ENCODE data around the gene ITGAD. TPM values are rescaled to one million over a fixed set of nuclear protein-coding genes. Genes with fewer than 3 reads are reported as not detected.
"Not testable (repeated sequence)": the region's sequence is repeated elsewhere in the genome, so short reads cannot be mapped to it uniquely, and the experiment has no call there.

The ITGAD gene
- total and polyA plus RNA-seq, 2 of the 13 experiments (the other 11 are each of a cell fraction or from before 2014, with no cell fraction given) = not detected

DNA sequence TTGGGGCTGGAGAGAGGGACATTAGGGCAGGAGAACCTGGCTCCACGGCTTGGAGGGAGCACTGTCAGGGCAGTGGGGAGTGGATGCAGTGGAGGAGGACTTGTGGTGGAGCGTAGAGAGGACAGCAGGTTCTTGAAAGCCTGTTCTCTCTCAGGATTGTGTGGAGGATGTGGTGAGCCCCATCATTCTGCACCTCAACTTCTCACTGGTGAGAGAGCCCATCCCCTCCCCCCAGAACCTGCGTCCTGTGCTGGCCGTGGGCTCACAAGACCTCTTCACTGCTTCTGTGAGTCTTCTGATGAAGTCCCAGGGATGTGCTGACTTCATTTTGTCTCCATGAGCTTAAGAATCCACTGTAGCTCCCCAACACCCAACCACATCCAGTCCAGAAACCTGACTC, 21.6 kb downstream of the ITGAD start (continued):
- TF ChIP-seq, protein P1, sequence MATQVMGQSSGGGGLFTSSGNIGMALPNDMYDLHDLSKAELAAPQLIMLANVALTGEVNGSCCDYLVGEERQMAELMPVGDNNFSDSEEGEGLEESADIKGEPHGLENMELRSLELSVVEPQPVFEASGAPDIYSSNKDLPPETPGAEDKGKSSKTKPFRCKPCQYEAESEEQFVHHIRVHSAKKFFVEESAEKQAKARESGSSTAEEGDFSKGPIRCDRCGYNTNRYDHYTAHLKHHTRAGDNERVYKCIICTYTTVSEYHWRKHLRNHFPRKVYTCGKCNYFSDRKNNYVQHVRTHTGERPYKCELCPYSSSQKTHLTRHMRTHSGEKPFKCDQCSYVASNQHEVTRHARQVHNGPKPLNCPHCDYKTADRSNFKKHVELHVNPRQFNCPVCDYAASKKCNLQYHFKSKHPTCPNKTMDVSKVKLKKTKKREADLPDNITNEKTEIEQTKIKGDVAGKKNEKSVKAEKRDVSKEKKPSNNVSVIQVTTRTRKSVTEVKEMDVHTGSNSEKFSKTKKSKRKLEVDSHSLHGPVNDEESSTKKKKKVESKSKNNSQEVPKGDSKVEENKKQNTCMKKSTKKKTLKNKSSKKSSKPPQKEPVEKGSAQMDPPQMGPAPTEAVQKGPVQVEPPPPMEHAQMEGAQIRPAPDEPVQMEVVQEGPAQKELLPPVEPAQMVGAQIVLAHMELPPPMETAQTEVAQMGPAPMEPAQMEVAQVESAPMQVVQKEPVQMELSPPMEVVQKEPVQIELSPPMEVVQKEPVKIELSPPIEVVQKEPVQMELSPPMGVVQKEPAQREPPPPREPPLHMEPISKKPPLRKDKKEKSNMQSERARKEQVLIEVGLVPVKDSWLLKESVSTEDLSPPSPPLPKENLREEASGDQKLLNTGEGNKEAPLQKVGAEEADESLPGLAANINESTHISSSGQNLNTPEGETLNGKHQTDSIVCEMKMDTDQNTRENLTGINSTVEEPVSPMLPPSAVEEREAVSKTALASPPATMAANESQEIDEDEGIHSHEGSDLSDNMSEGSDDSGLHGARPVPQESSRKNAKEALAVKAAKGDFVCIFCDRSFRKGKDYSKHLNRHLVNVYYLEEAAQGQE (IDR thresholded peaks at IDR 0.05; ENCODE audit: borderline replicate concordance in 1 of 2, low read depth in 1 of 2, low read length in 2 of 2) = no peak
- no peak for TF ChIP-seq HOXA7 (CRISPR knock-in tag; IDR thresholded peaks at IDR 0.05)
- TF ChIP-seq ZNF263 (CRISPR knock-in tag; IDR thresholded peaks at IDR 0.05) = no peak
- TF ChIP-seq DNMT1 (CRISPR knock-in tag; IDR thresholded peaks at IDR 0.05) = no peak
- TF ChIP-seq CEBPB (IDR thresholded peaks at IDR 0.05; ENCODE audit: borderline replicate concordance, low read depth, low read length) = no peak

DNA sequence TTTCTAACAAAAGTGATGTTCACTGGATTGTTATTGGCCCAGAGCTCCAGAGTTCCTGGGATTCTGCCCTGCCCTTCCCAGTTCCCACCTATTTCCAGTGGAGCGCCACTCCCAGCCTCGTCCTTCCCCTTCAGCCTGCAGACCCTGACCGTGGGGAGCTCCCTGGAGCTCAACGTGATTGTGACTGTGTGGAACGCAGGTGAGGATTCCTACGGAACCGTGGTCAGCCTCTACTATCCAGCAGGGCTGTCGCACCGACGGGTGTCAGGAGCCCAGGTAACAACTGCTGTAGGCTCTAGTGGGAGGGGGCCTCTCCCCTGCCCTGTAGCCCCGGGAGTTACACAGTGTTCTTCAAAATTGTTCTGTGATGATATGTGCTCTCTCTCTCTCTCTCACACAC, 23.2 kb downstream of the ITGAD start:
- ChIA-PET CTCF (ENCODE audit: low intra/inter-chr PET ratio, low total read pairs) (no interaction called here), POLR2A (no interaction called here)
- in situ Hi-C loops (cut with HindIII; ENCODE audit: extremely low pct_ligation_motif_present, low pct_unique_long_range_greater_than_20kb) (no loop called here), intact Hi-C loops (cut with micrococcal nuclease; ENCODE audit: unreplicated experiment) (no loop called here)
- no peaks in the 10 kb centered on the region for H3K36me3 ChIP-seq (replicated peaks in 1 of 2; ENCODE audit: control insufficient read depth in 1 of 2, insufficient read depth in 2 of 2, low read length in 2 of 2)
- DNase-seq (ENCODE audit: low spot score) (no peak), ATAC-seq (no peak), FAIRE-seq (no peak)
- H3K27me3 ChIP-seq (ENCODE audit: control insufficient read depth in 1 of 2, insufficient read depth in 2 of 2, low read length in 2 of 2) = peaks cover under 1 to 43% of the 10 kb centered on the region in 2 experiments; a peak in 4 of 5 replicates
- H3K27ac ChIP-seq (ENCODE audit: extremely low read length, insufficient read depth, low read length) = no peak overlapping the region
- H3K4me3 ChIP-seq (replicated peaks in 1 of 3; ENCODE audit: insufficient read depth in 1 of 3, low read depth in 2 of 3, low read length in 3 of 3) = no peak overlapping the region
- no peak overlapping the region for H2AFZ ChIP-seq (ENCODE audit: low read length)
- no peaks in the 10 kb centered on the region for H3K79me2 ChIP-seq (ENCODE audit: insufficient read depth, low read length)
- WGBS (ENCODE audit: low lambda C conversion rate) = 30% methylated on average over 8 of the region's 11 CpGs
- BruUV-seq (replicated peaks) = no TSS peak
- H3K9ac ChIP-seq (ENCODE audit: insufficient read depth, low read depth, low read length) = no peak overlapping the region
- H4K20me1 ChIP-seq (ENCODE audit: insufficient read depth, low read length) = no peaks in the 10 kb centered on the region
- no peak for TF ChIP-seq SUZ12 (IDR thresholded peaks at IDR 0.05; ENCODE audit: low read depth, low read length)
- no peaks in the 10 kb centered on the region for H3K4me1 ChIP-seq (ENCODE audit: insufficient read depth, low read length)
- no peaks in the 10 kb centered on the region for H3K9me3 ChIP-seq (ENCODE audit: low read length)
- no peak overlapping the region for H3K4me2 ChIP-seq (ENCODE audit: low read depth, low read length)

DNA sequence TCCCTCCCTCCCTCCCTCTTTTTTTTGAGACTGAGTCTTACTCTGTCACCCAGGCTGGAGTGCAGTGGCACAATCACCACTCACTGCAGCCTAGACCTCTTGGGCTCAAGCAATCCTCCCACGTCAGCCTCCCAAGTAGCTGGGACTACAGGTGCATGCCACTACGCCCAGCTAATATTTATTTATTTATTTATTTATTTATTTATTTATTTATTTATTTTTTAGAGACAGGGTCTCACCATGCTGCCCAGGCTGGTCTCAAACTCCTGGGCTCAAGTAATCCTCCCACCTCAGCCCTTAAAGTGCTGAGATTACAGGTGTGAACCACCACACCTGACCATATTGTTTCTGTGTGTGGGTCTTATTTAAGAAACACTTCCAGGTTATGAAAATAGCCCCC, 23.9 kb downstream of the ITGAD start:
- H3K36me3 ChIP-seq (replicated peaks in 1 of 2; ENCODE audit: control insufficient read depth in 1 of 2, insufficient read depth in 2 of 2, low read length in 2 of 2); H3K79me2 ChIP-seq (ENCODE audit: insufficient read depth, low read length); CTCF ChIA-PET (ENCODE audit: low intra/inter-chr PET ratio, low total read pairs); H2AFZ ChIP-seq (ENCODE audit: low read length); BruUV-seq (replicated peaks); intact Hi-C loops (cut with micrococcal nuclease; ENCODE audit: unreplicated experiment); POLR2A ChIA-PET; H3K4me1 ChIP-seq (ENCODE audit: insufficient read depth, low read length); H3K27ac ChIP-seq (ENCODE audit: extremely low read length, insufficient read depth, low read length); in situ Hi-C loops (cut with HindIII; ENCODE audit: extremely low pct_ligation_motif_present, low pct_unique_long_range_greater_than_20kb); FAIRE-seq; H4K20me1 ChIP-seq (ENCODE audit: insufficient read depth, low read length); H3K4me3 ChIP-seq (replicated peaks in 1 of 3; ENCODE audit: insufficient read depth in 1 of 3, low read depth in 2 of 3, low read length in 3 of 3); ATAC-seq; DNase-seq (ENCODE audit: low spot score); H3K9ac ChIP-seq (ENCODE audit: insufficient read depth, low read depth, low read length); H3K9me3 ChIP-seq (ENCODE audit: low read length); H3K4me2 ChIP-seq (ENCODE audit: low read depth, low read length): not testable (repeated sequence)
- peaks cover 0 to 39% of the 10 kb centered on the region in 2 experiments; a peak in 3 of 5 replicates for H3K27me3 ChIP-seq (ENCODE audit: control insufficient read depth in 1 of 2, insufficient read depth in 2 of 2, low read length in 2 of 2)
- 31% methylated on average over 2 of the region's 2 CpGs for WGBS (ENCODE audit: low lambda C conversion rate)

Measured in HepG2 (cell line).